Spleen (tissue), 11 donors: ENCODE results near the gene COA3. TPM values are rescaled to one million over a fixed set of nuclear protein-coding genes. Genes with fewer than 3 reads are reported as not detected.

Experiments used
- DNase-seq: peaks from one replicate; pipeline ENCODE4 v3.0.0-alpha.2; 2020
- H3K27ac ChIP-seq, 8 donors: fragments of 200-600 bp; sonication (generic) in 7 of 8; 1 replicate in 4 of 8; 2 replicates in 4 of 8; pipeline versions ENCODE4 v1.5.0 to v1.8.0; 2016 to 2021; ENCODE audit warnings: inconsistent platforms in 4 of 8, mild to moderate bottlenecking in 4 of 8, moderate library complexity in 1 of 8
- H3K27me3 ChIP-seq, 7 donors: fragments of 200-600 bp; sonication (generic) in 6 of 7; replicated peaks in 1 of 7; 1 replicate in 4 of 7; 2 replicates in 3 of 7; pipeline versions ENCODE4 v1.5.0 to v1.8.0; 2016 to 2021; ENCODE audit warnings: inconsistent platforms in 3 of 7, mild to moderate bottlenecking in 1 of 7
- H3K36me3 ChIP-seq, 6 donors: fragments of 200-600 bp; sonication (generic) in 5 of 6; 1 replicate in 4 of 6; 2 replicates in 2 of 6; pipeline versions ENCODE4 v1.5.0 to v1.8.0; 2016 to 2021; ENCODE audit warnings: inconsistent platforms in 2 of 6
- H3K4me1 ChIP-seq, 6 donors: fragments of 200-600 bp; sonication (generic) in 5 of 6; 1 replicate in 3 of 6; 2 replicates in 3 of 6; pipeline versions ENCODE4 v1.5.0 to v1.8.0; 2016 to 2021; ENCODE audit warnings: inconsistent platforms in 3 of 6
- H3K4me3 ChIP-seq, 8 donors: fragments of 200-600 bp; sonication (generic) in 7 of 8; 1 replicate in 4 of 8; 2 replicates in 4 of 8; pipeline versions ENCODE4 v1.5.0 to v1.8.0; 2016 to 2021; ENCODE audit warnings: inconsistent platforms in 4 of 8, mild to moderate bottlenecking in 4 of 8, moderate library complexity in 2 of 8
- H3K9me3 ChIP-seq, 8 donors: fragments of 200-600 bp; sonication (generic) in 7 of 8; 1 replicate in 4 of 8; 2 replicates in 4 of 8; pipeline versions ENCODE4 v1.5.0 to v1.8.0; 2016 to 2021; ENCODE audit warnings: inconsistent platforms in 4 of 8
- POLR2A ChIP-seq, 3 donors: fragments of 450-650 bp; IDR thresholded peaks; one replicate each; pipeline ENCODE4 v1.5.1; 2017; ENCODE audit warnings: antibody characterized with exemption in 3 of 3, mild to moderate bottlenecking in 1 of 3
- POLR2AphosphoS5 ChIP-seq, 3 donors: sonication (generic); formaldehyde crosslinking; IDR thresholded peaks; one replicate each; pipeline ENCODE4 v1.5.1; 2017; ENCODE audit warnings: antibody characterized with exemption in 3 of 3
- WGBS, 5 donors: extraction: QIAGEN DNeasy Blood & Tissue Kit in 3 of 5; methylation state at CpG; one replicate each; pipeline versions ENCODE4 v1.1.5 to v1.1.7; 2013 to 2018; 5-methylcytosine and 5-hydroxymethylcytosine counted together
- intact Hi-C: fragments of 100-400 bp; cut with DNase I; formaldehyde crosslinking; loops from one replicate; pipeline ENCODE4 v1.15.0; 2023; ENCODE audit warnings: low total_unique reads
- polyA plus RNA-seq, 3 donors: library from polyadenylated mRNA; stranded (reverse); fragments of 200-250 nt; gene quantifications; one replicate each; pipeline ENCODE4 v1.2.1, GENCODE V29; 2013
- total RNA-seq, 7 donors: library from RNA; depleted of rRNA in 3 of 7; stranded (reverse); fragments of >200 nt in 3 of 7; fragmentation: NEBNext Ultra II Directional in 4 of 7; extraction: Animal tissue kit (Norgen Biotek cat#: 25700) in 4 of 7; gene quantifications; one replicate each; pipeline versions ENCODE4 v1.1.0 to v1.2.1, GENCODE V29; 2016 to 2021
- TF ChIP-seq, protein P1 (sequence below), 11 experiments: fragments of 200-600 bp in 7 of 11; fragments of 450-650 bp in 4 of 11; sonication (generic) in 4 of 11; IDR thresholded peaks in 8 of 11; conservative IDR thresholded peaks in 3 of 11; 1 replicate in 7 of 11; 2 replicates in 4 of 11; pipeline versions ENCODE4 v1.4.0 to v1.8.0; 2016 to 2021; ENCODE audit warnings: antibody characterized with exemption in 11 of 11, inconsistent platforms in 4 of 11, mild to moderate bottlenecking in 1 of 11
- donor health status: healthy with polysubstance abuse.
- donor health status: DM: no; HTN: no; CAD: no; lungs with moderate emphysema.
- donor health status: DM: no; HTN: no; CAD: no.
- donor health status: Bipolar disorder and iron deficiency.
- donor health status: healthy.
- donor health status: DM: no; HTN: no; CAD: no.
- donor health status: DM: yes; HTN: yes; CAD: no.

Gene COA3
- total and polyA plus RNA-seq, 10 donors = 30.0 to 126 (median 43.3) TPM

DNA sequence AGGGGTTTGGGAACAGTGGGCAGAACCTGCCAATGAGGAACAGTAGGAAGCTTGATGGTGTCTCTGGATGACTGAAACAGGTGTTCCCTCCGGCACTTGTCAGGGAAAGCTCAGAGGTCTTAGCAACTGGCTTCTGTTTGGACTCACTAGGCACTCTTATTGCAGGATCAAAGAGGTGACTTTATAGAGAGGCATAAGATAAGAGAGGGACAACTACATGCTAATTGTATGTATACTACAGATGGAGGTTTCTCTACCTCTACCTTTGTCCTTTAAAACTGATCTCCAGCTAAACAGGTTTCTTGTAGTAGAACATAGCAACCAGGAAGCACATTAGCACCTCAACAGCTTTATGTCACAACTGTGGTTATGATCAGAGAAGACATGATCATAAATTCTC lies 7.7 kb upstream of the COA3 start:
- no peaks in the 10 kb centered on the region for H3K27me3 ChIP-seq
- TF ChIP-seq POLR2A (IDR thresholded peaks at IDR 0.05) (no peak), POLR2AphosphoS5 (IDR thresholded peaks at IDR 0.05) (no peak)
- TF ChIP-seq, protein P1, sequence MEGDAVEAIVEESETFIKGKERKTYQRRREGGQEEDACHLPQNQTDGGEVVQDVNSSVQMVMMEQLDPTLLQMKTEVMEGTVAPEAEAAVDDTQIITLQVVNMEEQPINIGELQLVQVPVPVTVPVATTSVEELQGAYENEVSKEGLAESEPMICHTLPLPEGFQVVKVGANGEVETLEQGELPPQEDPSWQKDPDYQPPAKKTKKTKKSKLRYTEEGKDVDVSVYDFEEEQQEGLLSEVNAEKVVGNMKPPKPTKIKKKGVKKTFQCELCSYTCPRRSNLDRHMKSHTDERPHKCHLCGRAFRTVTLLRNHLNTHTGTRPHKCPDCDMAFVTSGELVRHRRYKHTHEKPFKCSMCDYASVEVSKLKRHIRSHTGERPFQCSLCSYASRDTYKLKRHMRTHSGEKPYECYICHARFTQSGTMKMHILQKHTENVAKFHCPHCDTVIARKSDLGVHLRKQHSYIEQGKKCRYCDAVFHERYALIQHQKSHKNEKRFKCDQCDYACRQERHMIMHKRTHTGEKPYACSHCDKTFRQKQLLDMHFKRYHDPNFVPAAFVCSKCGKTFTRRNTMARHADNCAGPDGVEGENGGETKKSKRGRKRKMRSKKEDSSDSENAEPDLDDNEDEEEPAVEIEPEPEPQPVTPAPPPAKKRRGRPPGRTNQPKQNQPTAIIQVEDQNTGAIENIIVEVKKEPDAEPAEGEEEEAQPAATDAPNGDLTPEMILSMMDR (IDR thresholded peaks at IDR 0.05 in 8 of 11, conservative IDR thresholded peaks at IDR 0.05 in 3 of 11) = no peak
- 90 to 100% (median 93%) methylated on average over 1 of the region's 1 CpG for WGBS, 5 donors
- intact Hi-C loops = no loop called here
- H3K36me3 ChIP-seq = peaks cover 0 to 38% (median 22%) of the 10 kb centered on the region in 6 donors
- no peaks in the 10 kb centered on the region for H3K4me1 ChIP-seq
- H3K9me3 ChIP-seq = no peaks in the 10 kb centered on the region
- no peak for DNase-seq
- no peak overlapping the region for H3K27ac ChIP-seq
- H3K4me3 ChIP-seq = no peak overlapping the region

DNA sequence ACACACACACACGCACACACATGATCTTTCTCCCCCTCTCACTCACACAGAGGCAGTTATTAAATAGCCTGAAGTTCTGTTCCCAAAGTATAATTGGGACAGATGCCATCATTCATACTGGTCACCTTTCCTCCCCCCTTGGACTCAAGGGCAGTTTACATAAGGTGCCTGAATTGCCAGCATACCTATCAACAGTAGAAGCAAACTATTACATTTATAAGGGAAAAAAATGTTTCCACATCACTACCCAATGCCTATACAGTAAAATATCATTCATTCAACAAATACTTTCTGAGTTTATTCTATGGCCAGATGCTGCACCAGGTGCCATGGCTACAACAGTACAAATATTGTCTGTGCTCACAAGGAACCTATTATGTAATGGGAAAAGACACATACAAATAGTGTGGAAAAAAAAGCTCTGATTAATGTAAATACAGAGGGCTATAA lies 6.4 kb upstream of the COA3 start:
- Histone ChIP-seq H3K4me3 (no peak overlapping the region), H3K36me3 (peaks cover 0 to 24% (median 11%) of the 10 kb centered on the region in 6 donors), H3K9me3 (no peaks in the 10 kb centered on the region), H3K27me3 (no peaks in the 10 kb centered on the region), H3K4me1 (no peaks in the 10 kb centered on the region), H3K27ac (no peak overlapping the region)
- 96 to 100% (median 97%) methylated on average over 1 of the region's 1 CpG for WGBS, 5 donors
- no peak for DNase-seq
- intact Hi-C loops = no loop called here
- TF ChIP-seq POLR2A (IDR thresholded peaks at IDR 0.05) (no peak), POLR2AphosphoS5 (IDR thresholded peaks at IDR 0.05) (no peak)
- TF ChIP-seq, protein P1 (IDR thresholded peaks at IDR 0.05 in 8 of 11, conservative IDR thresholded peaks at IDR 0.05 in 3 of 11) = no peak

DNA sequence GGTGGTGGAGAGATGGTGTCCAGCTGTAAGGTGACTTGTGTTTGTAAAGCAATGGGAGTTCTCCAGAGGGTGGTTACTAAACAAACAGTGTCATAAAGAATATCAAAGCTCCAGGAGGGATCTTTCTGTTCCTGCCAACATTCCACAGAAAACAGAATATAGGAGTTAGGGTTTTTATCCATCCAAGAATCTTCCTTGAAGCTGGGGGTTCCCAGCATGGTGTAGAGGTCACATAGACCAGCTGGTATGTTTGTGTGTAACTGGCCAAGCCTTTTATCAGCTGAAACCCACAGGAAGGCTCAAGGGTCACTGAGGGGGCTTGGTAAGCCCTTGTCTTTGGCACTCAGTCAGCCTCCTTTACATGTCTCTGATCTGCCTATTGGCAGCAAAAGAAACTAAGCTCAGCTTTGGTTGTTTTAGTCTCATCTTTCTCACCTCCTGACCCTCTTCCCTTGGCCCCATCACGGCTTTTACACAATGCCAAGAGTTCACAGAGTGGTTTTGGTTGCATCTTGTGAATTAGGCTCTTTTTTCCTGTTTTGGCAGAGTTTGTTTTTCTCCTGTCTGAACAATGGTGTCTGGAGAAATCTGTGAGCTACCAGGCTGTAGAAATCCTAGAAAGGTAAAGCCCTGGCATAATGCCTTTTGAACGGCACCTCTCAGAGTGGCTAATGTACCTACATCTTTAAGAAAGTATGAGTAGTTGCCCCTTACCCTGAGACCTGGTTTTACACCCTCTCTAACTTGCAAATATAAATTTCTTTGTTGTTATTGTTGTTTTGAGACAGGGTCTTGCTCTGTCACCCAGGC lies 4.8 kb upstream of the COA3 start:
- WGBS, 5 donors = 60 to 79% (median 66%) methylated on average over 2 of the region's 2 CpGs
- TF ChIP-seq, protein P1 (IDR thresholded peaks at IDR 0.05 in 8 of 11, conservative IDR thresholded peaks at IDR 0.05 in 3 of 11) = no peak
- TF ChIP-seq POLR2A (IDR thresholded peaks at IDR 0.05) = no peak
- no peak for TF ChIP-seq POLR2AphosphoS5 (IDR thresholded peaks at IDR 0.05)
- intact Hi-C loops = no loop called here

DNA sequence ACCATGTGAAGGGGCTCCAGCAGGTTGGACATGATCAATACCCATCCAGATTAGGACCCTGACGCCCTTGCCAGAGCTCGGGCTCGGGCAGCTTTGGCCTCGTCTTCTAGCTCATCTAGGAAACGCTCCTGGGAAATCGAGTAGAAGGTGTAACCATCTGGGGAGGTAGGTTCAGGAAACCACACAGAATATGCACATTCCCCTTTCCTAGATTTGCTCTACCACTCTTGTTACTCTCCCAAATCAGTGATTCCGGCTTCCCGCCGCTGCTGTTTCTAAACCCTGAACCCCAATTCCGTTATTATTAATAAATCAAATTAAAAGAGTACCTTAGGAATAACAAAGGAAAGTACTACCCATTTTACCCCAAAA lies 507 bp downstream of the COA3 start:
- WGBS, 5 donors = 14 to 19% (median 17%) methylated on average over 10 of the region's 10 CpGs
- Histone ChIP-seq H3K27ac (peak overlapping the region in 6 of 8 donors; percentile 61 to 84 (median 76)), H3K36me3 (peaks cover 0 to 20% (median 2%) of the 10 kb centered on the region in 6 donors), H3K9me3 (no peaks in the 10 kb centered on the region), H3K4me3 (peak overlapping the region; percentile 62 to 97 (median 84)), H3K4me1 (peaks cover 13 to 43% (median 25%) of the 10 kb centered on the region in 6 donors), H3K27me3 (no peaks in the 10 kb centered on the region)
- intact Hi-C loops = no loop called here
- TF ChIP-seq POLR2A (IDR thresholded peaks at IDR 0.05) (no peak), POLR2AphosphoS5 (IDR thresholded peaks at IDR 0.05) (no peak)
- TF ChIP-seq, protein P1 (IDR thresholded peaks at IDR 0.05 in 8 of 11, conservative IDR thresholded peaks at IDR 0.05 in 3 of 11) = no peak
- DNase-seq = no peak

More for the DNA sequence above, 4.8 kb upstream of the COA3 start:
- Histone ChIP-seq H3K4me3 (no peak overlapping the region), H3K9me3 (no peaks in the 10 kb centered on the region), H3K4me1 (peaks cover 0 to 8% (median 6%) of the 10 kb centered on the region in 6 donors), H3K27ac (no peak overlapping the region), H3K36me3 (peaks cover 0 to 8% (median 0%) of the 10 kb centered on the region in 6 donors), H3K27me3 (no peaks in the 10 kb centered on the region)
- no peak for DNase-seq
